Activated CD4-positive, alpha-beta T cell treated with anti-CD3 and anti-CD28 coated beads, Interleukin-2, Interleukin-6, amounts not matched to agents 100 ng/mL and 50 ng/mL, durations not matched to agents 16 hours and 8 hours (primary cell): ENCODE results near the gene TAX1BP3.

Source experiments
- DNase-seq: peaks from one replicate; pipeline ENCODE4 v3.0.0-alpha.2; 2020

The TAX1BP3 gene

GRCh38 chr17:3688027-3688553 lies 19.7 kb upstream of the TAX1BP3 start:
- no peak for DNase-seq

GRCh38 chr17:3685174-3685573 lies 16.8 kb upstream of the TAX1BP3 start:
- DNase-seq = no peak

- peak; percentile 74 for DNase-seq
Observed at GRCh38 chr17:3683054-3683511, 14.7 kb upstream of the TAX1BP3 start.

- no peak for DNase-seq
Observed at GRCh38 chr17:3682033-3682432, 13.7 kb upstream of the TAX1BP3 start.

GRCh38 chr17:3681565-3681964 lies 13.2 kb upstream of the TAX1BP3 start:
- DNase-seq = no peak

- no peak for DNase-seq
Observed at GRCh38 chr17:3681057-3681456, 12.7 kb upstream of the TAX1BP3 start.

GRCh38 chr17:3679531-3680126 lies 11.3 kb upstream of the TAX1BP3 start:
- DNase-seq = no peak

GRCh38 chr17:3678821-3679530 lies 10.6 kb upstream of the TAX1BP3 start:
- DNase-seq = no peak

- DNase-seq = no peak
Observed at GRCh38 chr17:3678095-3678820, 9.9 kb upstream of the TAX1BP3 start.

- no peak for DNase-seq
Observed at GRCh38 chr17:3675886-3676285, 7.5 kb upstream of the TAX1BP3 start.

GRCh38 chr17:3672571-3672970 lies 4.2 kb upstream of the TAX1BP3 start:
- DNase-seq = no peak

GRCh38 chr17:3669548-3669947 lies 1.2 kb upstream of the TAX1BP3 start:
- DNase-seq = no peak

GRCh38 chr17:3669085-3669347 lies 638 bp upstream of the TAX1BP3 start:
- DNase-seq = no peak

GRCh38 chr17:3667366-3668278 lies 756 bp downstream of the TAX1BP3 start:
- peak; percentile 19 for DNase-seq

GRCh38 chr17:3666516-3666915 lies 1.9 kb downstream of the TAX1BP3 start:
- DNase-seq = no peak

- no peak for DNase-seq
Observed at GRCh38 chr17:3665834-3666233, 2.5 kb downstream of the TAX1BP3 start.

- DNase-seq = no peak
Observed at GRCh38 chr17:3663102-3664011, 5.0 kb downstream of the TAX1BP3 start.

- no peak for DNase-seq
Observed at GRCh38 chr17:3660311-3660891, 8.0 kb downstream of the TAX1BP3 start.

- DNase-seq = no peak
Observed at GRCh38 chr17:3659541-3660111, 8.8 kb downstream of the TAX1BP3 start.

- DNase-seq = no peak
Observed at GRCh38 chr17:3658784-3659449, 9.5 kb downstream of the TAX1BP3 start.
